GM23248 (cell line): ENCODE results near the gene ZHX3.

Experiments used
- EZH2 ChIP-seq: fragments of 200-600 bp; sonication (generic); IDR thresholded peaks from 2 replicates; pipeline ENCODE4 v1.6.1; 2018; ENCODE audit warnings: antibody characterized with exemption, mild to moderate bottlenecking; ENCODE audit not compliant: insufficient read depth, poor library complexity, severe bottlenecking
- EZH2phosphoT487 ChIP-seq: fragments of 200-600 bp; sonication (generic); IDR thresholded peaks from 2 replicates; pipeline ENCODE4 v1.6.1; 2018; ENCODE audit warnings: antibody characterized with exemption, moderate library complexity, mild to moderate bottlenecking, low read depth; ENCODE audit not compliant: insufficient read depth

DNA sequence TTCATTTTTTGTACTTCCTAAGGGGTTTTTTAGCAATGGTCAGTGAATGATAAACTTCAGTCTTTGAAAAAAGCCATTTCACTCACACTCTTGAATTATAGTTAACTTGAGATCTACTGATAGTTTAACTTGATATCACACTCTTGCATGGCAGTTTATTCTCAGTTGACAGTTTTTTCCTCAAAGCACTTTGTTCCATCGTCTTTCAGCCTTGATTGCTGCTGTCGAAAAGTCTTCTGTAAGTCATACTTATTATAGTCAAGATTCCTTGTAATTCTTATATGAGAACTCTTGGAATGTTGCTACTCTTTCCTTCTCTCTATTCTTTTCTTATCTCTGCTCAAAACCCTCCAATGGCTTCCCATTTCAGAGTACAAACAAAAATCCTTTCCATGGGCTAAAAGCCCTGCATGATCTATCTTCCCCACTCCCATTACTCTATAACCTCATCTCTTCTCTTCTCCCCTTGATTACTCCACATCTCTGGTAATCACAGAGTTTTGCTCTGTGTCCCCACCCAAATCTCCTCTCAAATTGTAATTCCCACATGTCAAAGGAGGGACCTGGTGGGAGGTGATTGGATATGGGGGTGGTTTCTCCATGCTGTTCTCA is 31.2 kb downstream of the ZHX3 start:
- TF ChIP-seq EZH2 = no peak
- TF ChIP-seq EZH2phosphoT487 = no peak
